22Rv1 (cell line): ENCODE data around the gene UBE2E2.
"Not testable (repeated sequence)": the region's sequence is repeated elsewhere in the genome, so short reads cannot be mapped to it uniquely, and the experiment has no call there.

Experiments
- H3K27ac ChIP-seq: fragments of 450-650 bp; 2 replicates; pipeline ENCODE4 v1.5.1; 2017
- CTCF ChIP-seq: fragments of 450-650 bp; IDR thresholded peaks from 2 replicates; pipeline ENCODE4 v1.5.1; 2017; ENCODE audit warnings: mild to moderate bottlenecking
- ZFX ChIP-seq: fragments of 450-650 bp; IDR thresholded peaks from 2 replicates; pipeline ENCODE4 v1.6.1; 2017; ENCODE audit warnings: antibody characterized with exemption, borderline replicate concordance

Gene UBE2E2

GRCh38 chr3:23324745-23325144 is 121.6 kb downstream of the UBE2E2 start:
- no peak overlapping the region for H3K27ac ChIP-seq
- no peak for TF ChIP-seq CTCF
- TF ChIP-seq ZFX: no peak

- TF ChIP-seq ZFX (no peak), CTCF (no peak)
- H3K27ac ChIP-seq: no peak overlapping the region
These were observed 122.4 kb downstream of the UBE2E2 start for GRCh38 chr3:23325466-23326065.

GRCh38 chr3:23329471-23330105 is 126.5 kb downstream of the UBE2E2 start:
- TF ChIP-seq ZFX: no peak
- TF ChIP-seq CTCF: no peak

GRCh38 chr3:23330568-23330967 is 127.4 kb downstream of the UBE2E2 start:
- TF ChIP-seq ZFX (no peak), CTCF (no peak)
- no peak overlapping the region for H3K27ac ChIP-seq

More at GRCh38 chr3:23329471-23330105, 126.5 kb downstream of the UBE2E2 start:
- no peak overlapping the region for H3K27ac ChIP-seq

GRCh38 chr3:23331141-23331935 is 128.2 kb downstream of the UBE2E2 start:
- H3K27ac ChIP-seq: no peak overlapping the region
- TF ChIP-seq ZFX: no peak
- no peak for TF ChIP-seq CTCF

- TF ChIP-seq CTCF: no peak
- TF ChIP-seq ZFX: no peak
- H3K27ac ChIP-seq: no peak overlapping the region
These were observed 130.5 kb downstream of the UBE2E2 start for GRCh38 chr3:23333633-23334032.

- H3K27ac ChIP-seq: not testable (repeated sequence)
These were observed 133.7 kb downstream of the UBE2E2 start for GRCh38 chr3:23336853-23337252.
